IMR-90 (cell line): ENCODE measurements around the gene PMEPA1. TPM values are rescaled to one million over a fixed set of nuclear protein-coding genes. Genes with fewer than 3 reads are reported as not detected.

Experiments used
- ATAC-seq: fragments of 200-7000 bp; cut with Tn5 transposase; 2 replicates; pipeline ENCODE4 v1.9.1; 2020; ENCODE audit warnings: low read depth, mild to moderate bottlenecking, moderate library complexity
- BruUV-seq: library from RNA; stranded (reverse); fragments of 400-500 nt; replicated peaks from 2 replicates; lab custom pipeline; 2021; lab: Mats Ljungman, UMichigan
- CTCF ChIA-PET: fragments of 300-600 bp; formaldehyde crosslinking; extraction: SDS; loops from one replicate; lab custom pipeline; 2021; ENCODE audit warnings: antibody characterized with exemption; lab: Yijun Ruan, JAX
- POLR2A ChIA-PET: fragments of 300-600 bp; sonication (Branson Sonifier 250); formaldehyde crosslinking; loops from one replicate; lab custom pipeline; 2022; ENCODE audit warnings: antibody characterized with exemption; ENCODE audit not compliant: unreplicated experiment; lab: Charles Lee
- DNase-seq: peaks from one replicate; pipeline ENCODE4 v3.0.0; 2013
- H2AFZ ChIP-seq: replicated peaks from 2 replicates; pipeline ENCODE3; 2013; ENCODE audit warnings: low read length, mild to moderate bottlenecking; ENCODE audit not compliant: poor library complexity
- H2AK5ac ChIP-seq: 2 replicates; pipeline ENCODE4 v1.6.1; 2013; ENCODE audit warnings: low read depth, low read length, inconsistent platforms
- H2AK9ac ChIP-seq: replicated peaks from 2 replicates; pipeline ENCODE3; 2013; ENCODE audit warnings: mild to moderate bottlenecking, low read depth, low read length, moderate library complexity; ENCODE audit not compliant: poor library complexity
- H2BK120ac ChIP-seq: 2 replicates; pipeline ENCODE4 v1.6.1; 2013; ENCODE audit warnings: low read depth, low read length, inconsistent platforms
- H2BK15ac ChIP-seq: 3 replicates; pipeline ENCODE4 v1.6.1; 2013; ENCODE audit warnings: low read depth, low read length, inconsistent platforms
- H2BK20ac ChIP-seq: 2 replicates; pipeline ENCODE4 v1.6.1; 2013; ENCODE audit warnings: low read depth, mild to moderate bottlenecking, inconsistent platforms, low read length, moderate library complexity
- H2BK5ac ChIP-seq: 2 replicates; pipeline ENCODE4 v1.6.1; 2013; ENCODE audit warnings: mild to moderate bottlenecking, low read depth, low read length, inconsistent platforms; ENCODE audit not compliant: poor library complexity, severe bottlenecking
- H3K14ac ChIP-seq: replicated peaks from 2 replicates; pipeline ENCODE4 v1.6.1; 2013; ENCODE audit warnings: low read depth, low read length, inconsistent platforms
- H3K18ac ChIP-seq: 2 replicates; pipeline ENCODE4 v1.6.1; 2013; ENCODE audit warnings: low read depth, low read length, control low read depth
- H3K23ac ChIP-seq: 2 replicates; pipeline ENCODE4 v1.6.1; 2013; ENCODE audit warnings: low read depth, low read length, inconsistent platforms
- H3K27ac ChIP-seq: 2 replicates; pipeline ENCODE4 v1.5.1; 2013; ENCODE audit warnings: mild to moderate bottlenecking, control low read depth, low read length; ENCODE audit not compliant: insufficient read depth
- H3K27me3 ChIP-seq: 2 replicates; pipeline ENCODE4 v1.6.1; 2013; ENCODE audit warnings: low read length; ENCODE audit not compliant: control insufficient read depth, insufficient read depth
- H3K36me3 ChIP-seq: 2 replicates; pipeline ENCODE4 v1.6.1; 2013; ENCODE audit warnings: low read length, mixed read lengths; ENCODE audit not compliant: control insufficient read depth, insufficient read depth
- H3K4ac ChIP-seq: 2 replicates; pipeline ENCODE4 v1.6.1; 2013; ENCODE audit warnings: low read depth, low read length, inconsistent platforms
- H3K4me1 ChIP-seq: 2 replicates; pipeline ENCODE4 v1.6.1; 2013; ENCODE audit warnings: low read length, mixed read lengths; ENCODE audit not compliant: control insufficient read depth, insufficient read depth
- H3K4me2 ChIP-seq: 2 replicates; pipeline ENCODE4 v1.6.1; 2013; ENCODE audit warnings: low read depth, mild to moderate bottlenecking, control low read depth, low read length, moderate library complexity
- H3K4me3 ChIP-seq: 2 replicates; pipeline ENCODE4 v1.5.1; 2013; ENCODE audit warnings: low read depth, mild to moderate bottlenecking, control low read depth, low read length, moderate library complexity; ENCODE audit not compliant: insufficient read depth
- H3K56ac ChIP-seq: 2 replicates; pipeline ENCODE4 v1.6.1; 2013; ENCODE audit warnings: low read length, inconsistent platforms; ENCODE audit not compliant: insufficient read depth; ENCODE audit errors: extremely low read depth
- H3K79me1 ChIP-seq, 2 experiments: 2 replicates each; pipeline ENCODE4 v1.6.1; 2013; ENCODE audit warnings: low read length in 2 of 2, inconsistent platforms in 1 of 2, low read depth in 1 of 2
- H3K9ac ChIP-seq: 2 replicates; pipeline ENCODE4 v1.6.1; 2013; ENCODE audit warnings: low read depth, low read length, control low read depth
- H3K9me1 ChIP-seq: 2 replicates; pipeline ENCODE4 v1.6.1; 2013; ENCODE audit warnings: low read length, inconsistent platforms; ENCODE audit not compliant: insufficient read depth
- H3K9me3 ChIP-seq: 2 replicates; pipeline ENCODE4 v1.6.1; 2013; ENCODE audit warnings: low read length; ENCODE audit not compliant: control insufficient read depth, insufficient read depth
- H4K20me1 ChIP-seq: 2 replicates; pipeline ENCODE4 v1.6.1; 2013; ENCODE audit warnings: low read length, inconsistent platforms; ENCODE audit not compliant: insufficient read depth
- H4K5ac ChIP-seq: 2 replicates; pipeline ENCODE4 v1.6.1; 2013; ENCODE audit warnings: mild to moderate bottlenecking, low read depth, low read length, control low read depth
- H4K8ac ChIP-seq, 2 experiments: 2 replicates each; pipeline ENCODE4 v1.6.1; 2013; ENCODE audit warnings: low read depth in 2 of 2, low read length in 2 of 2, control low read depth in 1 of 2, inconsistent platforms in 1 of 2
- H4K91ac ChIP-seq: 2 replicates; pipeline ENCODE4 v1.6.1; 2013; ENCODE audit warnings: low read depth, low read length, inconsistent platforms; ENCODE audit not compliant: insufficient read depth
- BHLHE40 ChIP-seq: fragments of 150-350 bp; IDR thresholded peaks from 2 replicates; pipeline ENCODE4 v1.6.1; 2016; ENCODE audit warnings: mild to moderate bottlenecking, low read depth, low read length
- CEBPB ChIP-seq: IDR thresholded peaks from 2 replicates; pipeline ENCODE4 v1.6.1; 2012; ENCODE audit warnings: low read depth, low read length, improper control_type of control experiment
- CHD1 ChIP-seq: IDR thresholded peaks from 2 replicates; pipeline ENCODE4 v1.6.1; 2012; ENCODE audit warnings: low read depth, low read length, improper control_type of control experiment
- FOS ChIP-seq: fragments of 150-350 bp; IDR thresholded peaks from 2 replicates; pipeline ENCODE4 v1.6.1; 2016; ENCODE audit warnings: low read depth, low read length
- MAFK ChIP-seq: IDR thresholded peaks from 2 replicates; pipeline ENCODE4 v1.6.1; 2012; ENCODE audit warnings: low read depth, low read length, improper control_type of control experiment
- MXI1 ChIP-seq: IDR thresholded peaks from 2 replicates; pipeline ENCODE4 v1.6.1; 2012; ENCODE audit warnings: low read depth, mild to moderate bottlenecking, low read length, moderate library complexity, borderline replicate concordance
- NFE2L2 ChIP-seq: fragments of 150-350 bp; IDR thresholded peaks from 2 replicates; pipeline ENCODE4 v1.6.1; 2016; ENCODE audit warnings: low read depth, mild to moderate bottlenecking, low read length
- POLR2A ChIP-seq: IDR thresholded peaks from 2 replicates; pipeline ENCODE4 v1.6.1; 2012; ENCODE audit warnings: mild to moderate bottlenecking, low read depth, low read length
- RAD21 ChIP-seq: IDR thresholded peaks from 2 replicates; pipeline ENCODE4 v1.6.1; 2012; ENCODE audit warnings: low read length, improper control_type of control experiment
- RFX5 ChIP-seq: IDR thresholded peaks from 2 replicates; pipeline ENCODE4 v1.8.0; 2012; ENCODE audit warnings: low read depth, mild to moderate bottlenecking, low read length, moderate library complexity
- SMC3 ChIP-seq: fragments of 150-350 bp; IDR thresholded peaks from 2 replicates; pipeline ENCODE4 v1.6.1; 2016; ENCODE audit warnings: low read depth, mild to moderate bottlenecking, antibody characterized with exemption, low read length, moderate library complexity
- WGBS, 2 experiments: methylation state at CpG; one replicate each; pipeline versions ENCODE4 v1.1.5 to v1.1.7; 2013; ENCODE audit warnings: missing lambda C conversion rate in 2 of 2; ENCODE audit not compliant: insufficient read length in 1 of 2; ENCODE audit errors: extremely low coverage in 2 of 2; 5-methylcytosine and 5-hydroxymethylcytosine counted together
- dilution Hi-C: fragments of 300-500 bp; cut with HindIII; formaldehyde crosslinking; loops from one replicate; pipeline ENCODE4 v1.14.3; 2018; ENCODE audit warnings: low sequenced_read_pairs; ENCODE audit not compliant: unreplicated experiment
- in situ Hi-C: fragments of 300-500 bp; cut with MboI; formaldehyde crosslinking; loops from 3 replicates; pipeline ENCODE4 v1.14.3; 2019; ENCODE audit warnings: low sequenced_read_pairs, inconsistent platforms, mixed read lengths
- intact Hi-C: fragments of 100-400 bp; cut with micrococcal nuclease; formaldehyde crosslinking; loops from 2 replicates; pipeline ENCODE4 v1.10.0; 2022
- polyA plus RNA-seq, 3 experiments: library from polyadenylated mRNA; depleted of rRNA; stranded (reverse); fragments of >200 nt; gene quantifications; 2 replicates each; pipeline ENCODE4 v1.2.3, GENCODE V29; 2012; ENCODE audit warnings: low replicate concordance in 1 of 3
- total RNA-seq: library from RNA; depleted of rRNA; stranded (reverse); fragments of >200 nt; gene quantifications from 2 replicates; pipeline ENCODE4 v1.2.3, GENCODE V29; 2012
- TF ChIP-seq, protein P1 (sequence below): fragments of 150-350 bp; IDR thresholded peaks from 2 replicates; pipeline ENCODE4 v1.6.1; 2017; ENCODE audit warnings: mild to moderate bottlenecking, antibody characterized with exemption, low read length, low read depth
- TF ChIP-seq, protein P2 (sequence below): fragments of 150-350 bp; IDR thresholded peaks from 2 replicates; pipeline ENCODE4 v1.6.1; 2016; ENCODE audit warnings: low read depth, mild to moderate bottlenecking, low read length, moderate library complexity, borderline replicate concordance
- TF ChIP-seq, protein P3 (sequence below): conservative IDR thresholded peaks from 2 replicates; pipeline ENCODE4 v1.5.1; 2012; ENCODE audit warnings: mild to moderate bottlenecking, low read depth, low read length, improper control_type of control experiment

The PMEPA1 gene
- total and polyA plus RNA-seq, 2 of the 4 experiments (the other 2 are of a cell fraction) = 2.0 to 6.9 TPM

DNA sequence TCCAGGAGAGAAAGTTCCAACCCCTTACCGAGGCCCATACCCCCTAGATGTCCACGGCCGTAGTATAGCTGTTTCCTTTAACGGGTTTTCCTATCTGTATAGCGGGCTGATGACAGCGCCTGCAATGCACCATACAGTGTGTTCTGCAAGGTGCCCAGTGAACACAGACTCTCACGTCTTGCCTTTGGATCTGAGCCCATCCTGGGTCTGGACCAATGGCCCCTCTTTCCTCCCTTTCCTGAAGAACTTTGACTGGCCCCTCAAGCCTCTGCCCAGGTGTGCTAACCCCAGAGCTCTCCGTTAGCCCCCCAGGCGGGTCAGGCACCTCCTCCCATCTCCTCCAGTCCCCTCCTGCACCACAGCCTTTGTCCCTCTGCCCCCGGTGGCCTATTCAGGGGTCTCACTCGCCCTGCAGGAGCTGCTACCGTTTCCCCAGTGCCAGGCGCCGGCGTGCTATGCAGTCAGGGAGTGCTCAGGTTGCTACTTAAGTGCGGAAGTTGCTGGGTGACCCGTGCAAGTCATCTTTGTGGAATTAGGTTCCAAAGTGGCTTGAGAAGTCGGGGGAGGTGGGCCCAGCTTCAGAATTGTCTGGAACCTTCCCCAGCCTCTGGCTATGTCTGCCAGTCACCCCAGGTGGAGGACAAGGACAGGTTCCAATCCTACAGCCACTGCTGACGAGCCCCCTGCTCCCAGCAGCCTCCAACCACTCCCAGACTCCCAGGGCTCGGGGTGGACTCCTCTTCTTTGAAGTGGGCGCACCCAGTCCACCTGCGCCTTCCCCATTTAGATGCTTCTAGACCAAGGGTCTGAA is 54.6 kb downstream of the PMEPA1 start:
- peaks cover 6% of the 10 kb centered on the region; the same call in 1 of the 2 replicates for H4K20me1 ChIP-seq
- H3K9ac ChIP-seq = no peak overlapping the region
- no peak overlapping the region for H3K4me3 ChIP-seq
- intact Hi-C loops (loop anchor here (1.0 to 10.0 kb wide), 4 partner anchors 54 to 524 kb away; no protein-coding TSS in a partner anchor), in situ Hi-C loops (loop anchor here (10.0 kb wide), 1 partner anchor 430 kb away; no protein-coding TSS in a partner anchor), dilution Hi-C loops (no loop called here)
- H4K91ac ChIP-seq = no peak overlapping the region
- no peaks in the 10 kb centered on the region for H3K27me3 ChIP-seq
- H3K18ac ChIP-seq = no peak overlapping the region
- H3K9me3 ChIP-seq = no peaks in the 10 kb centered on the region
- H3K9me1 ChIP-seq = no peaks in the 10 kb centered on the region; the same call in 1 of the 2 replicates
- no peaks in the 10 kb centered on the region for H3K4me1 ChIP-seq
- H3K27ac ChIP-seq = no peak overlapping the region
- no peak overlapping the region for H3K14ac ChIP-seq
- H2BK5ac ChIP-seq = no peak overlapping the region
- H3K4ac ChIP-seq = no peak overlapping the region
- no peak overlapping the region for H2AK9ac ChIP-seq
- H2BK15ac ChIP-seq = no peak overlapping the region
- ATAC-seq (no peak), DNase-seq (no peak)
- H2AFZ ChIP-seq = peak overlapping the region; percentile 33
- WGBS, 2 experiments = 89% methylated on average over 5 of the region's 22 CpGs; no CpG with 5 or more reads in 1 of the 2 experiments
- H2BK20ac ChIP-seq = no peak overlapping the region
- no peak overlapping the region for H3K4me2 ChIP-seq
- no TSS peak for BruUV-seq
- H4K8ac ChIP-seq = no peak overlapping the region
- ChIA-PET CTCF (interaction anchor here (0.6 to 2.0 kb wide), 6 partner anchors 91 to 525 kb away, joined by 3 to 9 read pairs (median 4); no protein-coding TSS in a partner anchor), POLR2A (no interaction called here)
- peaks cover 28% of the 10 kb centered on the region for H3K36me3 ChIP-seq
- H3K79me1 ChIP-seq = 0 out of 4 replicates have a peak, but pooled peaks cover 0 to 2% of the 10 kb centered on the region in 2 experiments
- H3K56ac ChIP-seq = no peak overlapping the region
- H2AK5ac ChIP-seq = no peak overlapping the region
- H2BK120ac ChIP-seq = no peak overlapping the region
- H3K23ac ChIP-seq = no peak overlapping the region
- no peak overlapping the region for H4K5ac ChIP-seq
- no peak for TF ChIP-seq FOS
- no peak for TF ChIP-seq BHLHE40
- TF ChIP-seq, protein P1, sequence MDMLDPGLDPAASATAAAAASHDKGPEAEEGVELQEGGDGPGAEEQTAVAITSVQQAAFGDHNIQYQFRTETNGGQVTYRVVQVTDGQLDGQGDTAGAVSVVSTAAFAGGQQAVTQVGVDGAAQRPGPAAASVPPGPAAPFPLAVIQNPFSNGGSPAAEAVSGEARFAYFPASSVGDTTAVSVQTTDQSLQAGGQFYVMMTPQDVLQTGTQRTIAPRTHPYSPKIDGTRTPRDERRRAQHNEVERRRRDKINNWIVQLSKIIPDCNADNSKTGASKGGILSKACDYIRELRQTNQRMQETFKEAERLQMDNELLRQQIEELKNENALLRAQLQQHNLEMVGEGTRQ = no peak
- TF ChIP-seq RFX5 = no peak
- no peak for TF ChIP-seq MXI1
- no peak for TF ChIP-seq NFE2L2
- TF ChIP-seq CEBPB = no peak
- TF ChIP-seq, protein P2, sequence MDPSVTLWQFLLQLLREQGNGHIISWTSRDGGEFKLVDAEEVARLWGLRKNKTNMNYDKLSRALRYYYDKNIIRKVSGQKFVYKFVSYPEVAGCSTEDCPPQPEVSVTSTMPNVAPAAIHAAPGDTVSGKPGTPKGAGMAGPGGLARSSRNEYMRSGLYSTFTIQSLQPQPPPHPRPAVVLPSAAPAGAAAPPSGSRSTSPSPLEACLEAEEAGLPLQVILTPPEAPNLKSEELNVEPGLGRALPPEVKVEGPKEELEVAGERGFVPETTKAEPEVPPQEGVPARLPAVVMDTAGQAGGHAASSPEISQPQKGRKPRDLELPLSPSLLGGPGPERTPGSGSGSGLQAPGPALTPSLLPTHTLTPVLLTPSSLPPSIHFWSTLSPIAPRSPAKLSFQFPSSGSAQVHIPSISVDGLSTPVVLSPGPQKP = no peak
- no peak for TF ChIP-seq POLR2A
- TF ChIP-seq, protein P3, sequence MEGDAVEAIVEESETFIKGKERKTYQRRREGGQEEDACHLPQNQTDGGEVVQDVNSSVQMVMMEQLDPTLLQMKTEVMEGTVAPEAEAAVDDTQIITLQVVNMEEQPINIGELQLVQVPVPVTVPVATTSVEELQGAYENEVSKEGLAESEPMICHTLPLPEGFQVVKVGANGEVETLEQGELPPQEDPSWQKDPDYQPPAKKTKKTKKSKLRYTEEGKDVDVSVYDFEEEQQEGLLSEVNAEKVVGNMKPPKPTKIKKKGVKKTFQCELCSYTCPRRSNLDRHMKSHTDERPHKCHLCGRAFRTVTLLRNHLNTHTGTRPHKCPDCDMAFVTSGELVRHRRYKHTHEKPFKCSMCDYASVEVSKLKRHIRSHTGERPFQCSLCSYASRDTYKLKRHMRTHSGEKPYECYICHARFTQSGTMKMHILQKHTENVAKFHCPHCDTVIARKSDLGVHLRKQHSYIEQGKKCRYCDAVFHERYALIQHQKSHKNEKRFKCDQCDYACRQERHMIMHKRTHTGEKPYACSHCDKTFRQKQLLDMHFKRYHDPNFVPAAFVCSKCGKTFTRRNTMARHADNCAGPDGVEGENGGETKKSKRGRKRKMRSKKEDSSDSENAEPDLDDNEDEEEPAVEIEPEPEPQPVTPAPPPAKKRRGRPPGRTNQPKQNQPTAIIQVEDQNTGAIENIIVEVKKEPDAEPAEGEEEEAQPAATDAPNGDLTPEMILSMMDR = no peak
- TF ChIP-seq RAD21 = no peak
- TF ChIP-seq MAFK = no peak
- TF ChIP-seq SMC3 = no peak
- no peak for TF ChIP-seq CHD1
